ENCODE data around the gene ELMOD3. TPM values are rescaled to one million over a fixed set of nuclear protein-coding genes. Genes with fewer than 3 reads are reported as not detected.
A peak's percentile ranks its signal among the peaks of the same experiment; 100 is the strongest.

ELMOD3 gene
- total RNA-seq, 2 donors from 2014 or later: 16.9 to 18.5 TPM

- ATAC-seq (no peak), DNase-seq (no peak)
- no peak for TF ChIP-seq POLR2A (IDR thresholded peaks at IDR 0.05)
- TF ChIP-seq, protein P1, sequence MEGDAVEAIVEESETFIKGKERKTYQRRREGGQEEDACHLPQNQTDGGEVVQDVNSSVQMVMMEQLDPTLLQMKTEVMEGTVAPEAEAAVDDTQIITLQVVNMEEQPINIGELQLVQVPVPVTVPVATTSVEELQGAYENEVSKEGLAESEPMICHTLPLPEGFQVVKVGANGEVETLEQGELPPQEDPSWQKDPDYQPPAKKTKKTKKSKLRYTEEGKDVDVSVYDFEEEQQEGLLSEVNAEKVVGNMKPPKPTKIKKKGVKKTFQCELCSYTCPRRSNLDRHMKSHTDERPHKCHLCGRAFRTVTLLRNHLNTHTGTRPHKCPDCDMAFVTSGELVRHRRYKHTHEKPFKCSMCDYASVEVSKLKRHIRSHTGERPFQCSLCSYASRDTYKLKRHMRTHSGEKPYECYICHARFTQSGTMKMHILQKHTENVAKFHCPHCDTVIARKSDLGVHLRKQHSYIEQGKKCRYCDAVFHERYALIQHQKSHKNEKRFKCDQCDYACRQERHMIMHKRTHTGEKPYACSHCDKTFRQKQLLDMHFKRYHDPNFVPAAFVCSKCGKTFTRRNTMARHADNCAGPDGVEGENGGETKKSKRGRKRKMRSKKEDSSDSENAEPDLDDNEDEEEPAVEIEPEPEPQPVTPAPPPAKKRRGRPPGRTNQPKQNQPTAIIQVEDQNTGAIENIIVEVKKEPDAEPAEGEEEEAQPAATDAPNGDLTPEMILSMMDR (IDR thresholded peaks at IDR 0.05): no peak
- intact Hi-C loops (cut with DNase I): no loop called here
- Histone ChIP-seq H3K36me3 (replicated peaks in 1 of 2; ENCODE audit: insufficient read depth in 1 of 2, low read depth in 2 of 2) (peaks cover 13 to 15% of the 10 kb centered on the region in 2 donors), H3K4me3 (no peak overlapping the region), H3K4me1 (peaks cover 3% of the 10 kb centered on the region), H3K27me3 (no peaks in the 10 kb centered on the region), H3K27ac (no peak overlapping the region), H3K9me3 (no peaks in the 10 kb centered on the region)
- 90 to 92% methylated on average over 10 to 14 of the region's 14 CpGs for WGBS, 2 donors
Measured at GRCh38 chr2:85344356-85344954, 10.1 kb upstream of the ELMOD3 start.

- Histone ChIP-seq H3K27ac (no peak overlapping the region), H3K9me3 (no peaks in the 10 kb centered on the region), H3K36me3 (replicated peaks in 1 of 2; ENCODE audit: insufficient read depth in 1 of 2, low read depth in 2 of 2) (peaks cover 18 to 25% of the 10 kb centered on the region in 2 donors), H3K4me1 (peaks cover 4% of the 10 kb centered on the region), H3K27me3 (no peaks in the 10 kb centered on the region), H3K4me3 (no peak overlapping the region)
- TF ChIP-seq, protein P1 (IDR thresholded peaks at IDR 0.05): no peak
- TF ChIP-seq POLR2A (IDR thresholded peaks at IDR 0.05): no peak
- DNase-seq (no peak), ATAC-seq (no peak)
- intact Hi-C loops (cut with DNase I): no loop called here
- 31 to 33% methylated on average over 3 of the region's 3 CpGs for WGBS, 2 donors
Measured at GRCh38 chr2:85347599-85347998, 7.0 kb upstream of the ELMOD3 start.

- intact Hi-C loops (cut with DNase I): no loop called here
Measured at GRCh38 chr2:85353876-85354285, 688 bp upstream of the ELMOD3 start.

GRCh38 chr2:85355073-85355410 is 473 bp downstream of the ELMOD3 start:
- H3K4me1 ChIP-seq: peaks cover 30% of the 10 kb centered on the region
- 5% methylated on average over 10 of the region's 10 CpGs; no CpG with 5 or more reads in 1 of the 2 donors for WGBS, 2 donors

More at GRCh38 chr2:85353876-85354285, 688 bp upstream of the ELMOD3 start:
- DNase-seq (peak; percentile 75 to 87 (median 80)), ATAC-seq (peak; percentile 63)
- H3K4me3 ChIP-seq: peak overlapping the region; percentile 36 to 50
- TF ChIP-seq POLR2A (IDR thresholded peaks at IDR 0.05): no peak
- no peaks in the 10 kb centered on the region for H3K27me3 ChIP-seq
- no peaks in the 10 kb centered on the region for H3K9me3 ChIP-seq
- peak overlapping the region; percentile 71 to 88 (median 83) for H3K27ac ChIP-seq
- WGBS, 2 donors: 8 to 15% methylated on average over 12 to 16 of the region's 16 CpGs
- peaks cover 7 to 16% of the 10 kb centered on the region in 2 donors for H3K36me3 ChIP-seq (replicated peaks in 1 of 2; ENCODE audit: insufficient read depth in 1 of 2, low read depth in 2 of 2)
- H3K4me1 ChIP-seq: peaks cover 30% of the 10 kb centered on the region

DNA sequence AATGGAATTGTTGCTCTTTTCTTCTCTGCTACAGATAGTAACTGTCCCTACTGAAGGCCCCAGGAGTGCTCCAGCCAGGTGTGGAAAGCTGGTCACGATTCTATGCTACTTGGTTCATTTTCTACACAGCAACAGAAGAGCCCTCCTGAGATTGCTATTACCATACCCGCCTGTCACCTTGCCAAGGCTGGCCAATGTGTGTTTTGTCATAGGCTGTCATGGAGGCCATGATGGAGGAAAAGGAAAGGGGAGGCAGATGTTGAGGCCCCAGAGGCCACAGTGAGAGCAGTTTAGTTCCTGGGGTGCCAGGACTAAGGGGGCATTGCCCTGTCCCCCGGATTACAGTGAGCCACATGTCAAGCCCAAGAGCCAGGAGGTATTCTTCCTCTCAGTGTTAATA is 952 bp downstream of the ELMOD3 start:
- intact Hi-C loops (cut with DNase I): no loop called here
- peak in 1 of 4 donors; percentile 21 for DNase-seq
- H3K4me1 ChIP-seq: peaks cover 30% of the 10 kb centered on the region
- no peak for TF ChIP-seq POLR2A (IDR thresholded peaks at IDR 0.05)
- TF ChIP-seq, protein P1 (IDR thresholded peaks at IDR 0.05): no peak
- no peak overlapping the region for H3K27ac ChIP-seq
- no peaks in the 10 kb centered on the region for H3K9me3 ChIP-seq
- 58 to 73% methylated on average over 3 of the region's 3 CpGs for WGBS, 2 donors
- H3K36me3 ChIP-seq (replicated peaks in 1 of 2; ENCODE audit: insufficient read depth in 1 of 2, low read depth in 2 of 2): peaks cover 0 to 5% of the 10 kb centered on the region in 2 donors
- no peak for ATAC-seq
- no peaks in the 10 kb centered on the region for H3K27me3 ChIP-seq
- H3K4me3 ChIP-seq: peak overlapping the region in 1 of 2 donors; percentile 54

More at GRCh38 chr2:85355073-85355410, 473 bp downstream of the ELMOD3 start:
- Histone ChIP-seq H3K27ac (peak overlapping the region; percentile 70 to 88 (median 83)), H3K4me3 (peak overlapping the region; percentile 46 to 54), H3K27me3 (no peaks in the 10 kb centered on the region), H3K9me3 (no peaks in the 10 kb centered on the region), H3K36me3 (replicated peaks in 1 of 2; ENCODE audit: insufficient read depth in 1 of 2, low read depth in 2 of 2) (peaks cover 0 to 8% of the 10 kb centered on the region in 2 donors)
- intact Hi-C loops (cut with DNase I): no loop called here
- DNase-seq (peak in 1 of 4 donors; percentile 10), ATAC-seq (no peak)
- TF ChIP-seq, protein P1 (IDR thresholded peaks at IDR 0.05): no peak
- TF ChIP-seq POLR2A (IDR thresholded peaks at IDR 0.05): no peak
